GM18519 (cell line): ENCODE measurements around the gene TLCD5.

Source experiments
- ATAC-seq: cut with Tn5 transposase; IDR thresholded peaks from one replicate; pipeline ENCODE4 v1.9.1; 2021; ENCODE audit warnings: mild to moderate bottlenecking, moderate library complexity; ENCODE audit not compliant: unreplicated experiment, low FRiP score

Gene TLCD5

DNA sequence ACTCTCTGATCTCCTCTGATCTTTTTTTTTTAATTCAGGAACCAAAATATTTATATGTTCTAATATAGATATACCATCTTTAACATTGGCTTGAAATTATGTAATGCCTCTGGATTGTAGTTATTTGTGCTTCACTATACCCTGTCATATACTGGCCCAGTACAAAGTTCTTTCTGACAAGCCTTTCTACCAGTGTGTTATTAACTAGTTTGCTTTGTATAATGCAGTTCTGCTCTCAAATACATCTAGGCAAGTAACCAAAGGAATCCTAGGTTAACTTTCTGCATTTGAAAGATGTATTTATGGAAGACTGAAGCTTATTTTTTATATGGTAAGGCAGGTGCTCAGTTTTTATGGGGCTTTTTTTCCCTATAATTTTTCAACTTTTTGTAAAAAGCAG is 47.2 kb downstream of the TLCD5 start:
- ATAC-seq = no peak

GRCh38 chr11:120375076-120375475 is 50.0 kb downstream of the TLCD5 start:
- no peak for ATAC-seq

- no peak for ATAC-seq
Measured at GRCh38 chr11:120376547-120377182, 51.6 kb downstream of the TLCD5 start.

- ATAC-seq = no peak
Measured at GRCh38 chr11:120378474-120378873, 53.4 kb downstream of the TLCD5 start.

- no peak for ATAC-seq
Measured at GRCh38 chr11:120381401-120381800, 56.3 kb downstream of the TLCD5 start.
